Embryonic facial prominence (tissue), 1 donor: ENCODE results near the gene KLRB1.
"Not testable (repeated sequence)": the region's sequence is repeated elsewhere in the genome, so short reads cannot be mapped to it uniquely, and the experiment has no call there.

Experiments
- DNase-seq: peaks from one replicate; pipeline ENCODE4 v3.0.0-alpha.2; 2016; ENCODE audit errors: extremely low spot score

The KLRB1 gene

DNA sequence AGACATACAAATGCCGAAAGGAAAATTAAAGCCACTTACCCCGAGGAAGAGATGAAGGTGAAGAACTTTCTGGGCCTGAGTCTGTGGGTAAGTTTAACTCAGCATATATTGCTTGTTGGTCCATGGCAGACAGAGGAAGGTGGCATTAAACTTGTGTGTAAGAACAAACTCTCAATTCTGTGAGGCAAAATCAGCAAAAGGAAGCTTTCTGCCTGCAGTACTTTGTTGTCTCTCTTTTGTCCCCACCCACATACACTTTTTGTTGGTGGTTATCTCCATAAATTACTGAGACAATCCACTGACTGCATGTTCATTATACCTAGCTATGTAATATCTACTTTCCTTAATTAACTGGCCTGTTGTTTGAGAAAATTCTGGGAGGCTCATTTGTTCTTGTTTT, at the start of gene KLRB1:
Gene KLRB1, minus strand, starts transcription at position 201 of the 400 bp plus-strand sequence. Its CDS starts 77 bp downstream, at position 124.
- DNase-seq: no peak

DNA sequence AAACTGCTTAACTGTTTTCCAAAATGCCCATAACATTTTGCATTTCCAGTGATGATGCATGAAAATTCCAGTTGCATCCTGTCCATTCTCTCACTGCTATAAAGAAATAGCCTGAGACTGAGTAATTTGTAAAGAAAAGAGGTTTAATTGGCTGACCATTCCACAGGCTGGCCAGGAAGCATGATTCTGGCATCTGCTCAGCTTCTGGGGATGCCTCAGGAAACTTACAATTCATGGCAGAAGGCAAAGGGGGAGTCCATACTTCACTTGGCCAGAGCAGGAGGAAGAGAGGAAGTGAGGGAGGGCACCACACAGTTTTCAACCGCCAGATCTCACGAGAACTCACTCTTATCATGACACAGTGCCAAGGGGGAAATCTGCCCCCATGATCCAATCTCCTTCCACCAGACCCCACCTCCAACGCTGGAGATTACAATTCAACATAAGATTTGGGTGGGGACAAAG, 43.6 kb upstream of the KLRB1 start:
- no peak for DNase-seq

DNA sequence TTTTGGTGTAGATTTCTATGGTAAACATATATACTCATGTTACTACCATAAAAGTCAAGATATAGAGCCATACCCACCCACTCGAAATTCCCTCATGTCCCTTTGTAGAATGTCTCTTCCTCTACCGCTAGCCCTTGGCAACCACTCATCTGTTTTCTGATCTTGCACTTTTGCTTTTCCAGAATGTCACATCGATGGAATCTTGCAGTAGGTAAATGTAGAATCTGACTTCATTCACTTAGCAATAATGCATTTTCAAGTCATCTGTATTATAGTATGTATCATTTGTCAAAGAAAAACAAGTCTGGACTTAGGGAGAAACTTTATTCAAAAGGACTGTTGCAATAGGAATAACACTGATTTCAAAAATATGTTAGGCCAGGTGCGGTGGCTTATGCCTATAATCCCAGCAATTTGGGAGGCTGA, 42.4 kb upstream of the KLRB1 start:
- no peak for DNase-seq

GRCh38 chr12:9649532-9649940, 41.8 kb upstream of the KLRB1 start:
- DNase-seq: no peak

DNA sequence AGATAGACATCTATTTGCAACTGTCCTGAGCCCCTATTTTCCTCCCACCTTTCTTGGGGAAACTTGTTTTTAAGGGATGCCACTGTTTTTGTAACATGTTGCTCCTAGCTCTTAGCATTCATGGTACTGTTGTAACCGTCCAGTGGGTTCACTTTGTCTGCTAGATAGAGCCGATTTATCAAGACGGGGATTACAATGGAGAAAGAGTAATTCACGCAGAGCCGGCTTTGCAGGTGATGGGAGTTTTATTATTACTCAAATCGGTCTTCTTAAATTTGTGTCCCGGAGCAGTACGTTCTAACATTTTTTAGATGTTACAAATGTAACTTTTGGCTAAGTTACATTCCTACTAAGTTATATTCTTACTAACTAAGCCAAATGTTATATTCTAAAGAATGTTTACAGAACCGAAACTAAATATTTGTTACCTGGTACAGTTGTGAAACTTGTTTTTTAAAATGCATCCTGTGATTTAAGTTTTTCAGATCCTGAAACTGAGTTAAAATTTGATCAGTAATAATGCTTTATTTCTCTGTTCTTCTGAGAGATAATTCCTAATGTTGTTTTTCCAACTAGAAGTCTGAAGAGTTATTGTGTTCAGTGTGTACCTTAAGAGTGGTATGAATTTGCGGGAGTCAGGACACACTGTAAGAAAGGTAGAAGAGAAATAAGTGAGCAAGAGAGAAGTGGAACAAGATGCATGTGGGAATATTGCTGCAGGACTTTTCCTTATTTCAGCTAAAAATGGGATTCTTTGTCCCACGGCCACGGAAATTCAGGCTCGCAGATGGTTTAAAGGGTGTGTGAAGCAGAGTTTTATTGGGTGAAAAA, 41.2 kb upstream of the KLRB1 start:
- no peak for DNase-seq

GRCh38 chr12:9647825-9648700, 40.3 kb upstream of the KLRB1 start:
- DNase-seq: peak; percentile 59

DNA sequence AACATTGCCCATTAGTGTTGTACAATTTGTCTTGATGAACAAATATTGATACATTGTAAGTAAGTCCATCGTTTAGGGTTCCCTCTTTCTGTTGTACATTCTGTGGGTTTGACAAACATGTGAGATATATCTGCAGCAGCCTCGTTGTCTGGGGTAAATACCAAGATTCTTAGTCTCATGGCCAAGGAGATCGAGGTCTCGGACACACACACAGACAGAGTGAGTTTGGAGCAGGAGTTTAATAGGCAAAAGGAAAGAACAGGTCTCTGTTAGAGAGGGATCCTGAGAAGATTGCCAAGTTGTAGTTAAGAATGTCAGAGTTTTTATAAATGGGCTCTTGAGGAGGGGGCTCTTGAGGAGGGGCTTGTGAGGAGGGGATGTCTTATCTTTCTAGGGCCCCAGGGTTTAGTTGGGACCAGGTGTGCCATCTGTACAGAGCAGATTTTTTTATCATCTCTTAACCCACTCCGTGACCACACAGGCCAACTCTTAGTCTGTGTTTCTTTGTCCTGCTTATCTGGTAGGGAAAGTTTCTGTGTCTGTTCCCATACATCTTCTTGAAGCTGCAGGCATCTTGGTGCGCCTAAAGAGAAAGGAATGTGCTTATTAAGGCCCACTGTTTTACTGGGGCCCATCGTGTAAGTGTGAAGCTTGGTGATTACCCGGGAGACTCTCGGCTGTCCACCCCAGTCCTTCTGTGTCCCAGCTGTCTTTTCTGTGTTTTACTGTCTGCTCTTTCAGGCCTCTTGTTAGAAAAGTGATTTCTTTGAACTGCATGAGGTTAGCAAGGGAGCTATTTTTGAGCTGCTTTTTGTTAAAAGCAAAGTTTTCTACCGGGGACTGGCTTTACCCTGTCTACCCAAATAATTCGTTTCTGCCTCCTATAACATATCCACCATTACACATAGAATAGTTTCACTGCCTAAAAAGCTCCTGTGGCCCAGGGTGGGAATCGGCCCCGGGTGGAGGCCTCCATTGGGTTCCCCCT, 39.4 kb upstream of the KLRB1 start:
- no peak for DNase-seq

GRCh38 chr12:9644985-9645551, 37.4 kb upstream of the KLRB1 start:
- DNase-seq: not testable (repeated sequence)

DNA sequence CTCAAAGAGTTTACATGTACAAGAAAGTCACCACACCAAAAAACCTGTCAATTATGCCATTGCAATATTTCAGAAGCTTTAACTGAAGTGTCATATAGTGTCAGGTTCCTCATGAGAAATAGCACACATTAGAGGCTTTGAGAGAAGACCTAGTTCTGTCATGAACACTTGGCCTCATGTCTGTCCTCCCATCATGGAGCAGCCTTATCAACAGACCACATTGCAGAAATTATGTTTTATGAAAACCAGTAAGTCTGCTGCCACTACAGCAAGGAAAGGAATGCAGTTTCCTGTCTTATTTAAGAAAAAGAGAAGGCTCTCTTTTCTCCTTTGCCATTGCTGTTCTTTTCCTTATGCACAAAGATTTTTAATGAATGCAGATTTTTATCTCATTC, 35.5 kb upstream of the KLRB1 start:
- no peak for DNase-seq

- no peak for DNase-seq
Observed at GRCh38 chr12:9642606-9643265, 35.0 kb upstream of the KLRB1 start.

GRCh38 chr12:9640024-9640423, 32.3 kb upstream of the KLRB1 start:
- no peak for DNase-seq

DNA sequence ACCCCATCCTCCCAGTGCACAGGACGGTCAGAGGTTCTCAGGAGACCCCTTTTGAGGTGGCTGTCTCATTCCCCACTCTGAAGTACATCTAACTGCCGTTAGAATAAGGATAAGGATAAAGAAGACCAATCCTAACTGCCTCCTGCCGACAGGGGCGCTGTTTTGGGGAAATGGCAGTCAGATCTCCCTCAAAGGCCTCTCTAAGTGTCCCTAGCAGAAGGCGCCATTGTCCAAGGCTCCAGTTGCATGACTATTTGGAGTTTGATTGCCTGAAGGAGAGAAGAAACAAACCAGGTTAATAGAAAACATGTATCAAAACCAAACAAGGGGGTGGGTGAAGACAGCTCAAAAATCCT, 29.1 kb upstream of the KLRB1 start:
- no peak for DNase-seq

DNA sequence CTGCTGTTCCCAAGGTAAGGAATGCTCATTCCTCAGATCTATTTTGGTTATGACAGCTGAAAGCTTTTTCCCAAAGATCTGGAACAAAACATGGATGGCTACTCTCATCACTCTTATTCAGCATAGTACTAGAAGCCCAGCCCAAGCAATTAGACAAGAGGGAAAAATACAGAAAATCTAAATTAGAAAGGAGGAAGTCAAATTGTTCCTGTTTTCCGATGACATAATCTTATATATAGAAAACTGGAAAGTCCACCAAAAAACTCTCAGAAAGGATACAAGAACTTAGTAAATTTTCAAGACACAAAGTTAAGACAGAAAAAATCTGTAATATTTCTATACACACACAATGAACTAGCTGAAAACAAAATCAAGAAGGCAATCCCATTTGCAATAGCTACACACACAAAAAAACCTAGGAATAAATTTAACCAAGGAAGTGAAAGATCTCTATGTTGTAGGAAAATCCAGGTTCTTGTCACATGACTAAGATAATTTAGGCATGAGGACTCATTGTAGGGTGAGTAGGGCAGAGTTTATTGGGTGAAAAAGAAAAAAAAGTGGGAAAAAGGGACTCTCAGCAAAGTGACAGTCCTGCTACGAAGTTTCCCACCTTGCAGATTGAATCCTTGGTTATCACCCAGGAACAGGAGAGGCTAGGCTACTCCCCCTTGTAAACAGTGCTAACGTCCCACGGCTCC, 28.6 kb upstream of the KLRB1 start:
- DNase-seq: no peak

DNA sequence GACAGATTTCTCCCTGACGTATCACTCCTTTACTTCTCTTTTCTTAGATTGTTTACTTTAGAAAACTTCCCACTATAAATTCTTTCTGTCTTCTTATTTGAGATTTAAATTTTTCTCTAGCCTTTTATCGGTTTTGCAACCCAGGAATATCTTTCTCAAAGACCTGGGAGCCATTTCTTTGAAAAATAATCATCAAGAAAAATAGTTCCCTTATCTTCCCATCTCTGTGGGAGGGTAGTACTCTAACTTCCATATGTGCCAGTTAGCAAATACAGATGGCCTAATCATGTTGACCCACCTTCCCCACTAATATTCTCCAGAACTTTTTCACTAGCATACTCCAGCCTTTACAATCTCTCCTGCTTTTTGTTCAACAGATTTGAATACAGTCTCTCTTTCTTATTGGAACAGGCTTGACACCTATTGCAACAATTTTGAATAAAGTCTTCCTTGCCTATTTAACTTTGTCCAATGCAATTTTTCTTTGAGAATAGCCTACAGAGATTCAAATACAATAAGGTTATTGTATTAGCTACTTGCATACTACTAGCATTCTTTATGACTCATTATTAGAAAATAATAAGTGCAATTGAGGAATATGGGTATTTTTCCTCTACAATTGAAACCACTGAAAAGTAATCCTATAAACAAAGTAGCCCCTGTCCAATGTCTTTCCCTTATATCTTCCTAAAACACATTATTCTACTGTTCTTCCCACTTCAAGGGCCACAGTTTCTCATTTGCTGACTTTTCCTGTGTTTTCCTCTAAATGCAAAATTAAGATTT, 27.4 kb upstream of the KLRB1 start:
- no peak for DNase-seq

GRCh38 chr12:9634177-9634803, 26.6 kb upstream of the KLRB1 start:
- DNase-seq: no peak

GRCh38 chr12:9632766-9633165, 25.1 kb upstream of the KLRB1 start:
- no peak for DNase-seq

DNA sequence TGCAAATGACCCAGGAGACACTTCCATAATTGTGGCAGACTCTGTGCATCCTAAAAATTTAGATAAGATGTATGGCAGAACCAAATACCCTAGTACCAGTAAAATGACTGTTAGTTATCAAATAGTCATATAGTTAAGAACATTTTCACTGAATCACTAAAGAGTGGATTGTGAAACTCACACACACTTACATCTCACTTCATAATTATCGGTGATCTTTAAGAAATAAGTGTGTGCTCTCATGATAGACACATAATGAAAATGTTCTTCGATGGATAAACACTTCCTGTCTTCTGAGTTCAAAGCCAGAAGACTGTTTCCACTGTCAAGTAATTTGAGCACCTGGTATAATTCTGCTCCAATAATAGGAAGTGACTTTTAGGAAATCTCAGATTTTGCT, 19.1 kb upstream of the KLRB1 start:
- no peak for DNase-seq

DNA sequence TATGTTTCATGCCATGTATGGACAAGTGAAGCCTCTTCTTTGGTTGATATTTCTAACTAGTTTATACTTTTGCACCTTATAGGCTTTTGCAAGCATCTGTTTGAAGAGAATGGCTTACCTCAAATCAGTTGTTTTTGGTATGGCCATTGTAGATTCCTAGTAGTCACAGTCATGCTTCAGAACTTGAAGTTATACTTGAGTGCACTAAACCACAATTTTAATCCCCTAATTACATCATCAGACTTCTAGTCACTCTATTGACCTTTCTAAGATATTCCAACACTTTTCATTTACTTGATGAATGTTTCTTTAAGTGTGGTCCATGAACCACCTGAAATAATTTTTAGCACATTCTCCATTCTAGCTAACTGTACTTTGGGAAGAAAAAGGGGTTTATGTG, 18.6 kb upstream of the KLRB1 start:
- no peak for DNase-seq

DNA sequence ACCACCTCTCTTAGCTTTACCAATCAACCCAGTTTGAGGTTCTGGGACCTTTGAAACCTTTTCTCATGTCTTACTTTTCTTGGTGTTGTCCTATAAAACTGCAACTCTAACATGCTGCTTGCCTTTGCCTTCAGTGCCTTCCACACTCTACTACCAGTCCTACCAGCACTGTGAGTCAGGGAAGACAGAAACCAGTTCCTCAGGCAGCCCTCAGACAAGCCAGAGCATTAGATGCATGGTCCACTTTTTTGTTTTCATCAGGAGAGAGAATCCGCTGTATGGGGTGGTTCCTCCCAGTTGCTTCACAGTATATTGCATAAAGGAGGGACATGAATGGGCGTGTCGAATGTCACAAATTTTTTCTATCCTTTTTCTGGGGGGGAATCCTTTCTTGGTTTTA, 17.3 kb upstream of the KLRB1 start:
- no peak for DNase-seq
